ENCODE results near the gene TUBA8.

- TF ChIP-seq CTCF (IDR thresholded peaks at IDR 0.05) (no peak), POLR2A (IDR thresholded peaks at IDR 0.05) (no peak), POLR2AphosphoS5 (IDR thresholded peaks at IDR 0.05) (no peak)
These were observed 44.3 kb downstream of the TUBA8 start for GRCh38 chr22:18154821-18155390.
